ENCODE data around the gene IL20RA.

DNA sequence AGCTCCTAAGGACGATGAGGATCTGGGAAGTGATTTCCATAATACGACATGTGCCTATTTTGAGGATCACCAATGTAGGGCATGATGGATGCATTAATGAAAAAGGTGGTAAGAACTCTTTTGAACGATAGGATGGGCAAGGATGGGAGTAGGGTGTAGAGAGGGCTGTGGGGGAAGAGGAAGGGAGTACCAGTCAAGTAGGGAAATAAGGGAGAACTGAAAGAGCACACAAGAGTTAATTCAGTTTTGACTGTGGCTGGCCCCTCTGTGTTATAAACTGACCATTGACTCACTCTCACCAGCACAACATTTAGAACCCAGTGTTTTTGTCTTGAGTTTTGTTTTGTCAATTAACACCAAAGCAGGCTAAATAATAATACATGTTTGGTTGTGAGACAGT, 89.6 kb downstream of the IL20RA start:
- TF ChIP-seq POLR2AphosphoS5 (IDR thresholded peaks at IDR 0.05; ENCODE audit: insufficient read depth in 1 of 2, low read depth in 1 of 2) (no peak), POLR2A (IDR thresholded peaks at IDR 0.05) (no peak)
- TF ChIP-seq, protein P1, sequence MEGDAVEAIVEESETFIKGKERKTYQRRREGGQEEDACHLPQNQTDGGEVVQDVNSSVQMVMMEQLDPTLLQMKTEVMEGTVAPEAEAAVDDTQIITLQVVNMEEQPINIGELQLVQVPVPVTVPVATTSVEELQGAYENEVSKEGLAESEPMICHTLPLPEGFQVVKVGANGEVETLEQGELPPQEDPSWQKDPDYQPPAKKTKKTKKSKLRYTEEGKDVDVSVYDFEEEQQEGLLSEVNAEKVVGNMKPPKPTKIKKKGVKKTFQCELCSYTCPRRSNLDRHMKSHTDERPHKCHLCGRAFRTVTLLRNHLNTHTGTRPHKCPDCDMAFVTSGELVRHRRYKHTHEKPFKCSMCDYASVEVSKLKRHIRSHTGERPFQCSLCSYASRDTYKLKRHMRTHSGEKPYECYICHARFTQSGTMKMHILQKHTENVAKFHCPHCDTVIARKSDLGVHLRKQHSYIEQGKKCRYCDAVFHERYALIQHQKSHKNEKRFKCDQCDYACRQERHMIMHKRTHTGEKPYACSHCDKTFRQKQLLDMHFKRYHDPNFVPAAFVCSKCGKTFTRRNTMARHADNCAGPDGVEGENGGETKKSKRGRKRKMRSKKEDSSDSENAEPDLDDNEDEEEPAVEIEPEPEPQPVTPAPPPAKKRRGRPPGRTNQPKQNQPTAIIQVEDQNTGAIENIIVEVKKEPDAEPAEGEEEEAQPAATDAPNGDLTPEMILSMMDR (IDR thresholded peaks at IDR 0.05), result no peak

Measured in vagina (tissue), 2 donors.